Measurements from ENCODE around the gene PPP2R2C.

Gene PPP2R2C

GRCh38 chr4:6404611-6405396, 67.6 kb downstream of the PPP2R2C start:
- H3K4me3 ChIP-seq (ENCODE audit: low read depth, low read length) = no peak overlapping the region
- TF ChIP-seq, protein P1, sequence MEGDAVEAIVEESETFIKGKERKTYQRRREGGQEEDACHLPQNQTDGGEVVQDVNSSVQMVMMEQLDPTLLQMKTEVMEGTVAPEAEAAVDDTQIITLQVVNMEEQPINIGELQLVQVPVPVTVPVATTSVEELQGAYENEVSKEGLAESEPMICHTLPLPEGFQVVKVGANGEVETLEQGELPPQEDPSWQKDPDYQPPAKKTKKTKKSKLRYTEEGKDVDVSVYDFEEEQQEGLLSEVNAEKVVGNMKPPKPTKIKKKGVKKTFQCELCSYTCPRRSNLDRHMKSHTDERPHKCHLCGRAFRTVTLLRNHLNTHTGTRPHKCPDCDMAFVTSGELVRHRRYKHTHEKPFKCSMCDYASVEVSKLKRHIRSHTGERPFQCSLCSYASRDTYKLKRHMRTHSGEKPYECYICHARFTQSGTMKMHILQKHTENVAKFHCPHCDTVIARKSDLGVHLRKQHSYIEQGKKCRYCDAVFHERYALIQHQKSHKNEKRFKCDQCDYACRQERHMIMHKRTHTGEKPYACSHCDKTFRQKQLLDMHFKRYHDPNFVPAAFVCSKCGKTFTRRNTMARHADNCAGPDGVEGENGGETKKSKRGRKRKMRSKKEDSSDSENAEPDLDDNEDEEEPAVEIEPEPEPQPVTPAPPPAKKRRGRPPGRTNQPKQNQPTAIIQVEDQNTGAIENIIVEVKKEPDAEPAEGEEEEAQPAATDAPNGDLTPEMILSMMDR (IDR thresholded peaks at IDR 0.05; ENCODE audit: borderline replicate concordance, insufficient read depth, low read depth, low read length) = no peak

- no peak overlapping the region for H3K4me3 ChIP-seq (ENCODE audit: low read depth, low read length)
- TF ChIP-seq, protein P1 (IDR thresholded peaks at IDR 0.05; ENCODE audit: borderline replicate concordance, insufficient read depth, low read depth, low read length) = no peak
Measured at GRCh38 chr4:6403400-6403685, 69.1 kb downstream of the PPP2R2C start.

- TF ChIP-seq, protein P1 (IDR thresholded peaks at IDR 0.05; ENCODE audit: borderline replicate concordance, insufficient read depth, low read depth, low read length) = no peak
- no peak overlapping the region for H3K4me3 ChIP-seq (ENCODE audit: low read depth, low read length)
Measured at GRCh38 chr4:6402566-6403399, 69.6 kb downstream of the PPP2R2C start.

DNA sequence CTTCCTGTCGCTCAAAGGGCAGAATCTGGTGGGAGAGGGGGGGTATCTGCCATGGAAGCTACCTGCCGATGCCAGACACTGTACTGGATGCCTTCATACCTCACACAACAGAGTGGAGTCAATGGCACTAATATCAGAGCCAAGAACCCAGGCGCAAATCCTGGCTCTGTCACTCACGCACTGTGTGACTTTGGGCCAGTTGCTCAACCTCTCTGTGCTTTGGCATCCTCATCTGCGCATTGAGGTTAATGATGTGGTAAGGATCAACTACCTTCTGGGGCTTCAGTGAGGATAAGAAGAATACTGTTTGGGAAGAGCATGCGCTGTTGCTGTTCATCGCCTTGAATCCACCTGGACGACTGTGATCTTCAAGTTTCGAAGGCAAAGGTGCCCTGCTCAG, 70.6 kb downstream of the PPP2R2C start:
- H3K4me3 ChIP-seq (ENCODE audit: low read depth, low read length) = no peak overlapping the region
- TF ChIP-seq, protein P1 (IDR thresholded peaks at IDR 0.05; ENCODE audit: borderline replicate concordance, insufficient read depth, low read depth, low read length) = no peak

- TF ChIP-seq, protein P1 (IDR thresholded peaks at IDR 0.05; ENCODE audit: borderline replicate concordance, insufficient read depth, low read depth, low read length) = no peak
Measured at GRCh38 chr4:6396696-6397236, 75.6 kb downstream of the PPP2R2C start.

DNA sequence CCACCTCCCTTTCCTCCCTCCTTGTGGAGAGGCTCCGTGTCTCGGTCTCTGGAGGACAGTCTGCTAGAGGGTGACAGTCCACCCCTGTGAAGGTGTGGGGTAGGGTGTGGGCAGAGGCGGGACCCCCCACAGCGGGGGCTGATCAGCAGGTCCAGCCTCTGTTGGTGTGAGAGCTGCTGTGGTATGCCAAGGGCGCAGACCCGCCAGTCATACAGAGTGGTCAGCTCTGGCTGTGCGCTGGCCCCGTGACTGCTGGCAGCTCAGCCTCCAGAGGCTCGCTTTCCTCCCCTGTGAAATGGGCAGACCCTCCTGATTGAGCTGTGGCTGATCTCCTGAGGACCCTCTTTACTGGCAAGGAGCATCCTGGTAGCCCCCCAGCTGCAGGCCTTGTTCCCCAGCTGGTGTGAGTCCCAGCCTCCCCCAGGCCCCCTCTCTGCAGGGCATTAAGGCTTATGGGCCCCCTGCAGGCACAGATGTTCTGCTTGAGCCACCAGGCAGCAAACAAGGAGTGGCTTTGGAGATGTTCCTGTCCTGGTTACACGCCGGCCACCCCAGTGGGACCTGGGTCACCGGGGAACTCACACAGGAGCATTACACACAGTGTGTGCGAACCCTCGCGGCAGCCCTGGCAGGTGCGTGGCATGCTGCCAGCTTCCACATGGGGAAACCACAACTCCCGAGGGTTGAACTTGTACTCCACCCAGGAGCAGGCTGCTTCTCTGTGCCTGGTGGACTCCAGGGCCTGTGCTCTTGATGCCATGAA, 76.8 kb downstream of the PPP2R2C start:
- H3K4me3 ChIP-seq (ENCODE audit: low read depth, low read length) = no peak overlapping the region
- TF ChIP-seq, protein P1 (IDR thresholded peaks at IDR 0.05; ENCODE audit: borderline replicate concordance, insufficient read depth, low read depth, low read length) = no peak

More at GRCh38 chr4:6396696-6397236, 75.6 kb downstream of the PPP2R2C start:
- H3K4me3 ChIP-seq (ENCODE audit: low read depth, low read length) = no peak overlapping the region
